Activated naive CD4-positive, alpha-beta T cell treated with anti-CD3 and anti-CD28 coated beads for 36 hours (primary cell): ENCODE data around the gene TSPAN32. TPM values are rescaled to one million over a fixed set of nuclear protein-coding genes. Genes with fewer than 3 reads are reported as not detected.
"Not testable (repeated sequence)": the region's sequence is repeated elsewhere in the genome, so short reads cannot be mapped to it uniquely, and the experiment has no call there.

Source experiments
- CTCF ChIA-PET: fragments of 350-600 bp; sonication (Branson Sonifier 250); formaldehyde crosslinking; loops from one replicate; lab custom pipeline; 2021; ENCODE audit warnings: antibody characterized with exemption; lab: Charles Lee
- DNase-seq: peaks from one replicate; pipeline ENCODE4 v3.0.0-alpha.2; 2020
- H3K27ac Mint-ChIP-seq: one replicate; pipeline ENCODE4 v1.8.0; 2021; ENCODE audit warnings: mild to moderate bottlenecking, mixed read lengths
- H3K27me3 Mint-ChIP-seq: one replicate; pipeline ENCODE4 v1.8.0; 2021; ENCODE audit warnings: low read depth, mixed read lengths
- H3K36me3 Mint-ChIP-seq: one replicate; pipeline ENCODE4 v1.8.0; 2021; ENCODE audit warnings: low read depth, mixed read lengths
- H3K4me1 Mint-ChIP-seq: one replicate; pipeline ENCODE4 v1.8.0; 2021; ENCODE audit warnings: low read depth, mixed read lengths
- H3K4me3 Mint-ChIP-seq: one replicate; pipeline ENCODE4 v1.8.0; 2021; ENCODE audit warnings: mild to moderate bottlenecking, moderate library complexity, mixed read lengths
- H3K9me3 Mint-ChIP-seq: one replicate; pipeline ENCODE4 v1.8.0; 2021; ENCODE audit warnings: mixed read lengths
- intact Hi-C: fragments of 100-400 bp; cut with micrococcal nuclease; formaldehyde crosslinking; loops from one replicate; pipeline ENCODE4 v1.15.1; 2023
- total RNA-seq, 2 experiments: library from RNA; stranded (reverse); gene quantifications; one replicate each; pipeline ENCODE4 v1.2.3, GENCODE V29; 2021

The TSPAN32 gene
- total RNA-seq, 2 experiments from 2014 or later, result 5.0 to 5.3 TPM

GRCh38 chr11:2361565-2361964 lies 59.8 kb downstream of the TSPAN32 start:
- Mint-ChIP-seq H3K9me3 (no peaks in the 10 kb centered on the region), H3K4me1 (no peaks in the 10 kb centered on the region), H3K27me3 (no peaks in the 10 kb centered on the region), H3K36me3 (no peaks in the 10 kb centered on the region), H3K27ac (no peak overlapping the region), H3K4me3 (no peak overlapping the region)
- CTCF ChIA-PET, result no interaction called here
- intact Hi-C loops, result no loop called here
- DNase-seq, result no peak

- CTCF ChIA-PET, result no interaction called here
- no peak for DNase-seq
- H3K9me3 Mint-ChIP-seq, result no peaks in the 10 kb centered on the region
- intact Hi-C loops, result no loop called here
- no peak overlapping the region for H3K4me3 Mint-ChIP-seq
- no peaks in the 10 kb centered on the region for H3K36me3 Mint-ChIP-seq
- no peak overlapping the region for H3K27ac Mint-ChIP-seq
- H3K4me1 Mint-ChIP-seq, result no peaks in the 10 kb centered on the region
- H3K27me3 Mint-ChIP-seq, result no peaks in the 10 kb centered on the region
Measured at GRCh38 chr11:2362414-2362813, 60.6 kb downstream of the TSPAN32 start.

DNA sequence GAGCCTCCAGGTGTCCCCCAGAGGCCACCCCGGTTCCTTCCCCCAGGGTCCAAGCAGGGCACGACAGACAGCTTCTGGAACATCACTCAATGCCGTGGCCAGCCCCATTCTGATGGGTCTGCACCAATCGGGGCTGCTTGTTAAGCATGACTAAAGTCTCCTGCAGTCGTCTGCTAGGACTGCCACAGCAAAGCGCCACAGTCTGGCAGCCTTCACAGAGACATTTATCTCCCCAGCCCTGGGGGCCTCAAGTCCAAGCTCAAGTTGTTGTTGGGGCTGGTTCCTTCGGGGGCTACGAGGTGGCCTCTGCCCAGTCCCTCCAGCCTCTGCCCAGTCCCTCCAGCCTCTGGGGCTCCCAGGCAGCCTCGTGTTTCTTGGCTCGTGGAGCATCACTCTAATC lies 61.3 kb downstream of the TSPAN32 start:
- Mint-ChIP-seq H3K9me3 (no peaks in the 10 kb centered on the region), H3K4me1 (no peaks in the 10 kb centered on the region), H3K4me3 (no peak overlapping the region), H3K27me3 (no peaks in the 10 kb centered on the region), H3K27ac (no peak overlapping the region), H3K36me3 (no peaks in the 10 kb centered on the region)
- intact Hi-C loops, result no loop called here
- DNase-seq, result no peak
- CTCF ChIA-PET, result interaction anchor here (0.6 kb wide), 1 partner anchor 58 kb away, joined by 3 read pairs; no protein-coding TSS in a partner anchor

DNA sequence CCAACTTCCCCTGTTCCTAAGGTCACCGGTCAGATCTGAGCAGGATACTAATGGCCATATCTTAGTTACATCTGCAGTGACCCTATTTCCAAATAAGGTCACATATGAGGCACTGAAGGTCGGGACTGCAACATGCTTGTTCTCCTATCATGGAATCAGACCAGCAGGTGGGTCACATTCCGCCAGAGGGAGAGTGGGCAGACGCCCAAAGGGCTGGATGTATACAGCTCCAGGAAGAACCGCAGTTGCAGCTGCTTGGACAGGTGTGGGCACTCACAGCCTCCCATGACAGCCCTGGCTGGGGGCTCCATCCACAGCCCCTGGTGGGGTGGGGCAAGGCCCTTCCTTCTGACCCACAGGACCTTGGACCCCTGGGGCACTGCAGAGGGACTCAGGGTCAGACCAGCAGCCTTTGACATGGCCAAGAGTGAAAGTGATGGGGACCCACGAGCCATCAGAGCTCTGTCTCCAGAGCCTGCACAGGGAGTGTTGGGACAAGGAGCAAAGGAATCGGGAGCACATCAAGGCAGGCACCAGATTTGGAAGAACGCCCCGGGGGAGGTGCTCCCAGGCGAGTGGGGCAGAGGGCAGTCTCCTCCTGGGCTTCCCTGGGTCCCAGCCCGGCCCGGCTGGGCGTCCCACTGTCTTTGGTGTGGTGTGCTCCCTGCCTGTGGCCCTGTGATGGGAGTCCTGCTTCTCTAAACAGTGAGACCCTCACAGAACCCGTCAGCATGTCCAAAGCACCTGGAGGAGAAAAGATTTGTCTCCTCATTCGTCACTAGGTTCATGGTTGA lies 62.0 kb downstream of the TSPAN32 start:
- CTCF ChIA-PET, result interaction anchor here (0.6 kb wide), 1 partner anchor 57 kb away, joined by 3 read pairs; no protein-coding TSS in a partner anchor

GRCh38 chr11:2364386-2364785 lies 62.6 kb downstream of the TSPAN32 start:
- DNase-seq, H3K4me1 Mint-ChIP-seq, H3K4me3 Mint-ChIP-seq, H3K27ac Mint-ChIP-seq, H3K36me3 Mint-ChIP-seq, H3K27me3 Mint-ChIP-seq, intact Hi-C loops, CTCF ChIA-PET, H3K9me3 Mint-ChIP-seq: not testable (repeated sequence)

More for the DNA sequence above, 62.0 kb downstream of the TSPAN32 start:
- intact Hi-C loops, result no loop called here
- no peak overlapping the region for H3K4me3 Mint-ChIP-seq
- H3K9me3 Mint-ChIP-seq, result no peaks in the 10 kb centered on the region
- no peaks in the 10 kb centered on the region for H3K27me3 Mint-ChIP-seq
- H3K27ac Mint-ChIP-seq, result no peak overlapping the region
- H3K4me1 Mint-ChIP-seq, result no peaks in the 10 kb centered on the region
- DNase-seq, result no peak
- H3K36me3 Mint-ChIP-seq, result no peaks in the 10 kb centered on the region

GRCh38 chr11:2365571-2366210 lies 63.9 kb downstream of the TSPAN32 start:
- no peaks in the 10 kb centered on the region for H3K9me3 Mint-ChIP-seq
- H3K4me3 Mint-ChIP-seq, result no peak overlapping the region
- no peaks in the 10 kb centered on the region for H3K4me1 Mint-ChIP-seq
- DNase-seq, result no peak
- CTCF ChIA-PET, result interaction anchor here (1.4 kb wide), 1 partner anchor 55 kb away, joined by 4 read pairs; no protein-coding TSS in a partner anchor
- intact Hi-C loops, result no loop called here
- H3K36me3 Mint-ChIP-seq, result no peaks in the 10 kb centered on the region
- H3K27me3 Mint-ChIP-seq, result no peaks in the 10 kb centered on the region
- no peak overlapping the region for H3K27ac Mint-ChIP-seq

DNA sequence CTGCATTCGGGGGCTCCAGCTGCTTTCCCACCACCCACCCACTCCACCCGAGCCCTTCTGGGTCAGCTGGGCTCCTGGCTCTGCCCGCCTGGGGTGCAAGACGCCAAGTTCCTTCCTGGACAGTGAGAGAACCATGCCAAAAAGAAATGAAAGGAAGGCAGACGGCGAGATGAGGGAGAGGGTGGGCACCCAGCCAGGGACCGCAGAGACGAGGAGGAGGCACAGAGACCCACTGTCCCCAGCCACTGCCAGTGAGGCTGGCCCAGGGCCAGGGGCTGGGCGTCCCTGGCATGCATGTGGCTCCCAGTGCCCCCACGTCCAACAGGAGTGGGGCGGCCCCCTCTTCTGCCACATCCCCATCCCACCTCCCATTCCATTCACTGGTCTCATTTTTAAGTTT lies 64.5 kb downstream of the TSPAN32 start:
- Mint-ChIP-seq H3K36me3 (no peaks in the 10 kb centered on the region), H3K9me3 (no peaks in the 10 kb centered on the region), H3K4me3 (no peak overlapping the region), H3K27ac (no peak overlapping the region), H3K4me1 (no peaks in the 10 kb centered on the region), H3K27me3 (no peaks in the 10 kb centered on the region)
- intact Hi-C loops, result no loop called here
- DNase-seq, result no peak
- CTCF ChIA-PET, result interaction anchor here (1.4 kb wide), 1 partner anchor 55 kb away, joined by 4 read pairs; no protein-coding TSS in a partner anchor

DNA sequence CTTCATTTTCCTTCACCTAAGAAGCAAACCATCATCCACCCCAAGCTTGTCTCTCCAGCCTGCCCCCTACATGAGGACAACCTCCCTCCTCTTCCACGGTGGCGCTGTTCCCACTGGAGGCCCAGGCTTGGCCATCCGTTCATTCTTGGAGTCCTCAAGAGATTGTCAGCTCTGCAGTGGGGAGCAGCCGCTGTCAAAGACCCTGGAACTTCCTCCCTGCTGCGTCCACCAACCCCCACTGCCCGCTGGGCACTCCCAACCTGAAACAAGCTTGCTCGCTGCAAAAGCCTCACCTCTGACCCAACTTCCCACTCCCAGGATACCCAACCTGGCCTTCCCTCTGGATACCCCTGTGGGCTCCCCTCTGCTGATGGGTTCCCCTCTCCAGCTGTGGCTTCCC lies 64.9 kb downstream of the TSPAN32 start:
- no peak for DNase-seq
- Mint-ChIP-seq H3K4me1 (no peaks in the 10 kb centered on the region), H3K36me3 (no peaks in the 10 kb centered on the region), H3K9me3 (no peaks in the 10 kb centered on the region), H3K27ac (no peak overlapping the region), H3K4me3 (no peak overlapping the region), H3K27me3 (no peaks in the 10 kb centered on the region)
- CTCF ChIA-PET, result interaction anchor here (1.4 kb wide), 1 partner anchor 54 kb away, joined by 4 read pairs; no protein-coding TSS in a partner anchor
- intact Hi-C loops, result no loop called here

DNA sequence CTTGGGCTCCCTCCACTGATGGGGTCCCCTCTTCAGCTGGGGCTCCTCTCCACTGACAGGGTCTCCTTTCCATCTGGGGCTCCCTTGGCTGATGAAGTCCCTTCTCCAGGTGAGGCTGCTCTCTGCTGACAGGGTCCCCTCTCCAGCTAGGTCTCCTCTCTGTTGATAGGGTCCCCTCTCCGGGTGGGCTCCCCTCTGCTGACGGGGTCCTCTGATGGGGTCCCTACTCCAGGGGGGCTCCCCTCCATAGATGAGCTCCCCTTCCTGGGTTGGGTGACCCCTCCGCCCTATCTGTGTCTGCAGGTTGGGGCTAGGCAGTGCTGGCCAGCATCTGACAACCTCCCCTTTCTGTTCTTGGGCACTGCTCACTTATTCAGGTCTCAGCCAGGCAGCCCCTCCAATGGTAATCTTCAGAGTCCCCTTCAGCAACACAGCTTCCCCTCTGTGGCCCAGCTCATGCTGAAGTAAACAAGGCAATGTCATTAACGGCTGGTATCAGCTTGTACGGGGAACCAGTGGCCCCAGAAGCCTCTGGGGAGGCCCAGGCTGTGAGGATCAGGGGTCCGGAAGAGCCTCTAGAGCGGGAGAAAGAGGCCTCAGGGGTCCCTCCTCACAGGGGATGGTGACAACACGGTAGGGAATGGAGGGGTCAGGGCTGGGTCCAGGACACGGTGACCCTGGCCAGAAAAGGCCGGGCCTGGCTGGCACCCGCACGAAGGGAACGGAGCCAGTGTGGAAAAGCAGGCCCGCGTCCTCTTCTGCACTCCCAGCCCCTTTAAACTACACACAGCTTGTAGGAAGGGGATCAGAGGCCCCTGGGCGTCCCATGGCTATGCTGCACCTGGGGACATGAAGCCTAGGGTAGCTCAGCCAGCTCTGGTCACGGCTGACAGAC lies 65.7 kb downstream of the TSPAN32 start:
- Mint-ChIP-seq H3K9me3 (no peaks in the 10 kb centered on the region), H3K27me3 (no peaks in the 10 kb centered on the region), H3K36me3 (no peaks in the 10 kb centered on the region), H3K27ac (no peak overlapping the region), H3K4me3 (no peak overlapping the region), H3K4me1 (no peaks in the 10 kb centered on the region)
- no peak for DNase-seq
- intact Hi-C loops, result no loop called here
- CTCF ChIA-PET, result interaction anchor here (1.4 kb wide), 1 partner anchor 53 kb away, joined by 4 read pairs; no protein-coding TSS in a partner anchor

Other genes with a start within 250 kb of the TSPAN32 start
- gene IGF2, start 162.6 kb upstream of the TSPAN32 start, total RNA-seq, result under 1 TPM; 0.21 to 0.37 TPM
- not detected for gene INS, start 140.8 kb upstream of the TSPAN32 start, total RNA-seq
- gene TH, start 130.2 kb upstream of the TSPAN32 start, total RNA-seq, result not detected
- gene ASCL2, start 31.4 kb upstream of the TSPAN32 start, total RNA-seq, result not detected
- 1 to 10 TPM; 6.1 to 6.6 TPM for gene C11orf21, start 95 bp upstream of the TSPAN32 start, total RNA-seq
- gene CD81, start 75.3 kb downstream of the TSPAN32 start, total RNA-seq, result 100 to 1,000 TPM; 127 to 128 TPM
- 10 to 100 TPM; 41.9 to 42.0 TPM for gene TSSC4, start 98.7 kb downstream of the TSPAN32 start, total RNA-seq
- not detected for gene TRPM5, start 142.5 kb downstream of the TSPAN32 start, total RNA-seq
- 10 to 100 TPM; 10.6 to 10.8 TPM for gene KCNQ1, start 143.0 kb downstream of the TSPAN32 start, total RNA-seq